HG03108 (cell line): ENCODE results near the gene PFKL.

Experiments used
- ATAC-seq: cut with Tn5 transposase; IDR thresholded peaks from one replicate; pipeline ENCODE4 v1.9.1; 2021; ENCODE audit warnings: moderate library complexity; ENCODE audit not compliant: unreplicated experiment

PFKL gene

DNA sequence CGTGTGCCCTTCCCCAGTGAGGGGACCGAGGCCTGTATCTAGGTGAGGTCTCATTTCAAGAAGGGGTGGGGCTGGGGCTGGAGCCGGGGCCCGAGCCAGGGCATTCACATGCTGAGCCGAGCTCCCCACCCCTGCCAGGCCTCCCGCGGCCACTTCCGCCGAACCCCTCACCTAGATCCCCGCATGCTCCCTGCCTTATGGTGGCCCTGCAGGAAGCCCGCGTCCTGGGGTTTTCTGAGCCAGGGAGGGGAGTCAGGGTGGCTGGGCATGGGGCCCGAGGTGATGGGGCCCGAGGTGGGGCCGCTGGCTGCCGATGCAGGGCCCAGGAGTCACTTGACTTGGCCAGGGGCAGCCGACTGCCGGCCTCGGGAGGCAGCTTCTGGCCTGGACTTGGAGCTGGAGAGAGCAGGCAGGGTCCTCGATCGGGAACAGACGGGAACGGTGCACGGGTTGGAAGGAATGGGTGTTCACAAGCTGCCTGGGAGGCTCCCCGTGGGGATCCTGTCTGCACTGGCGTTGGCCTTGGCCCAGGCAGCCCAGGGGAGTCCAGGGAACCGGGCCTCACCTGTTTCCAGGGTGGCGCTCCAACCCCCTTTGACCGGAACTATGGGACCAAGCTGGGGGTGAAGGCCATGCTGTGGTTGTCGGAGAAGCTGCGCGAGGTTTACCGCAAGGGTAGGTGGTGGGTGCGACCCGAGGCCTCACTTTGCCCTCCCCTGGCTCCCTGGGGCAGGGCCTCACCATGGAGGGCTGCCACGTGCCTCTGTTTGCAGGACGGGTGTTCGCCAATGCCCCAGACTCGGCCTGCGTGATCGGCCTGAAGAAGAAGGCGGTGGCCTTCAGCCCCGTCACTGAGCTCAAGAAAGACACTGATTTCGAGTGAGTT, 25.8 kb downstream of the PFKL start:
- ATAC-seq: no peak

DNA sequence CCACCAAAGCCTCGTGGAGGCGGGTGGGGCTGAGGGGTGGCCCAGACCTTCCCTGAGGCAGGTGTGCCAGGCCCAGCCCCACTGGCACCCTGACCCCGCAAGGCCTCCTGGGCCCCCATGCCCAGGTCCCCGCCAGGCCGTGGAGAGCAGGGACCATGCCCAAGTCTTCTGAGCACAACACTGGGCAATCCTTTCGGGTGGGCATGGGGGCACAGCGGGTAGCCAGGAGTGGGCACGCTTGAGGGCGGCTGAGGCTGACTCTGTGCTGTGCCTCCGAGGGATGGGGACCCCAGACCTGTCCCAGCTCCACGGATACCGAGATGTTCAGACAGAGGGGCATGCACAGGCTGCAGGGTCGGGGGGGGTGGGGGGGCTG, 26.4 kb downstream of the PFKL start:
- ATAC-seq: no peak

DNA sequence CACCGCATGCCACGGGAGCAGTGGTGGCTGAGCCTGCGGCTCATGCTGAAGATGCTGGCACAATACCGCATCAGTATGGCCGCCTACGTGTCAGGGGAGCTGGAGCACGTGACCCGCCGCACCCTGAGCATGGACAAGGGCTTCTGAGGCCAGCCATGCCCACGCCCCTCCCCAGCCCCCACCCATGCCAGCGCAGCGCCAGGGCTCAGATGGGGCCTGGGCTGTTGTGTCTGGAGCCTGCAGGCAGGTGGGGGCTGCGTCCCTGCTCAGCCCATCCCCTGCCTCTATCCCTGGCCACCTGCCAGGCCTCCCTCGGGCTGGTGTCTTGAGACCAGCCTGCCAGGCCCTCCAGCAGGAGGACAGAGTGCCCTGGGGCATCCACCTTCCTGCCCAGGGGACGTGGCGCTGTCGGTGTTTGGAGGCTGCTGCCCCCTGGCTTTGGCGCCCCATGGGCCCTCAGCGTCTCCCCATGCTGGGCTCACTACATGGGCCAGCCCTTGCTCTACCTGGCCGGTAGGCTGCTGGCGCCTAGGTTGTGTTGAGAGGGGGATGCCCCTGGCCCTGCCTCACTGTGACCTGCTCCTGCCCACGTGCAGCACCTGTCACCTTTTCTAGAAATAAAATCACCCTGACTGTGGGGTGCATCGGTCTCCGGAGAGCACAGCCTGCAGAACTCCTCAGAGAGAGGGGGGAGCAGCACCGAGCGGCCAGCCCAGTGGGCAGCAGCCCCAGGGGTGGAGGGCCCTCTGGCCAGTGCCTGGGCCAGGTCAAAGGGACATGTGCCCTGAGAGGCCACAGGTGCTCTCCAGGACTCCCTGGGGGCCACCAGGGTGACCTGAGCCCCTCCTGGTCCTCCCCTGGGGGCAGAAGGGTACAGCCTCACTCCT, 27.1 kb downstream of the PFKL start:
- no peak for ATAC-seq

DNA sequence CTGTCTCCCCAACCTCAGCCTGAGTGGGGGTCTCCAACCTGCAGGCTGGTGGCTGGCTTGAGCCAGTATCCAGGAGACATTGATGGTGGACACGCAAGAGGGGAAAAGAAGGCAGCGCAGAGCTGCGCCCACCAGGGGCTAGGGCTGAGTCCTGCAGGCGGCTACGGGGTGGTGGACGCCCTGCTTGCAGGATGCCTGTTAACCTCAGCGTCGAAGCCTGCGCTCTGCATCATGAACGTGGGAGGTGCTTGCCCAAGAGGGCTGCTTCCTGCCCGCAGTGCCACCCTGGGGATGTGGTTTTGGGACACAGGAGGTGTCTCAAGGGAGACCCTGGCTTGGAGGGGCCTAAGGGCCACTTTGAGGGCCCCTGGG, 27.7 kb downstream of the PFKL start:
- no peak for ATAC-seq

DNA sequence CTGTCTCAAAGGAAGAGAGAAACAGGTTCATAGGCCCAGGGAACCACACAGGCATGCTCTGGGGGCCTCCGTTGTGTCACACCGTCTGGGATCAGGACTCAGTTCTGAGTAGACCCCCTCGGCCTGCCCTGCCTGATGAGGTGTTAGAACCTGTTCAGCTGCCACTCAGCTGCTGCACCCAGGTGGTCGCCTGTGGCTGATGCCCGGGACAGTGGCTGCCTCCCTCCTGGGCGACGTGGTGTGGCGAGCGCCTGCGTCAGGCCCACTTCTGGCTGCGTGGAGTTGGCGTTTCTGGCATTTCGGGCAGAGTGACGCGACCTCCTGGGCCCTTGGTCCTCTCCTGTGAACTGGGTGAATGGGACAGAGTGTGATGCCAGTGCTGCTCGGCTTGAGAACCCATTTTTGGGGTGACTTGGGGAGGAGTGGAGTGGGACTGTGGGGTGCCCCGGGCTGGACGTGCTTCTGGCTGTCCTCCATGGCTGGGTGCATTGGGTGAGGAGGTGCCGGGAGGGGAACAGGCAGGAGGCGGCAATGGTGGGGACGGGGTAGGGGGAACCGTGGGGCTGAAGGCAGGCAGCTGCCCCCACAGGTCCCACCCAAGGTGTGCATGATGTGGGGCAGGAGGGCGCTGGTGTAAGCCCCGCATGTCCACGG, 28.5 kb downstream of the PFKL start:
- ATAC-seq: no peak

DNA sequence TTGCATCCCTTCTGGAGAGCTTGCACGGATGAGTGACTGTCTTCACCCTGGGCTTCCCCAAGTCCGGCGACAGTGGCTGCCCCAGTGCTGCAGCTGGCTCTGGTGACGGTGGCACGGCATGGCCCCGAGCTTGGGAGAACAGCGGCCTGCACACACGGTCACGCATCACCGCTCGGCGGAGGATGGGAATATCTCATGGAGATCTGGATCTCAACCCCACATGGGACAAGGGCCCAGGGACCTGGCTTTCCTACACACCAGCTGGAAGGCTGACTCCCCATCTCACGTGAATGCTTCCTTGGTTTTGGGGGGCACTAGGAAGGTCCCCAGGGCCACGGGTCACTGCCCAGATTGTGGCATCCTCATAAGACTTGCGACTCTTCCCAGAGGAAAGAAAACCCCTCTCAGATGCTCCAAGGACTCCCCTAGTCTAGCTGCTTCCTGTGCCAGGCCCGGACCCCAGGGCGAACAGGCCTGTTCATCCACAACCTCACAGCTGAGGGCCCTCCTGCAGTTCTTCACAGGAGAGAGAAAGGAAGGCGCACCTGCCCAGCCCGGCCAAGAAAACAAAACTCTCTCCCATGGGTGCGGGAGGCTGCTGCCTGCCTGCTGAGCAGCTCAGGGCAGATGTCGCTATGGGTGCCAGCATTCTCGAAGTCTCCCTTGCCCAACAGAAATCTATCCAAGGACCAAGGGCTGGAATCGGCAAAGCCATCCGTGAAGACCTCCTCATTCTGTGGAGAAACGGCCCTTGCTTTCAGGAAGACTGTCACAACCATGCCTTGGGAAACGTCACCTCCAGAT, 29.4 kb downstream of the PFKL start:
- no peak for ATAC-seq

DNA sequence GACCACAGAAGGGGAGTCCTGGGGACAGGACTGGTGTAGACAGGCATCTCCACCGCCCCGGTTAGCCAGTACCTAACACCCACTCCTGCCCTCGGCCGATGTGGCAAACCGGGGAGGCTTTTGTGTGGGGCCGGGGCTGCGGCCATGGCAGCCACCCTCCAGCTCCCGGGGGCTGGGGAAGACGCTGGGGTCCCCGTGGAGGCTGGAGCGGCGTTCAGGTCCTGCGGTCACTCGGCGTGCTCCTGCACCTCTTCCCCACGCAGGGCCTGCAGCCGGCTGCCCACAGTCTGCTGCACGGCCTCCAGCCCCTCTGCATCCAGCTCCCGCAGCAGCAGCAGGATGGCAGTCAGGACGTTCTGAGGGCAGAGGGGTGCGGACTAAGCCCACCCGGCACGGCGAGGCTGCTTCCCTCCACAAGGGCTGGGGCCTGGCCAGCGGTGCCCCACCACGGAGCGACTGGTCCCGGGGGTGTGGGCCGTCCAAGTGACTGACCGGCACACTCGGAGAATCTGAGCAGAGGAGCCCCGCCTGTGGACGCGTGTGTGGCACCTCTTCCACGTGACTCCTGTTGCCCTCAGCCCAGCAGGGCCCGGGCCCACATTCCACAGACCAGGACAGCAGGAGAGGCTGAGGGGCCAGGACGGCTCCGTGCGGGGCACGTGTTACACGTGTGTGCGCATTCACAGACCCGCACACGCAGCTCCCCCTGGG, 30.3 kb downstream of the PFKL start:
- ATAC-seq: no peak

DNA sequence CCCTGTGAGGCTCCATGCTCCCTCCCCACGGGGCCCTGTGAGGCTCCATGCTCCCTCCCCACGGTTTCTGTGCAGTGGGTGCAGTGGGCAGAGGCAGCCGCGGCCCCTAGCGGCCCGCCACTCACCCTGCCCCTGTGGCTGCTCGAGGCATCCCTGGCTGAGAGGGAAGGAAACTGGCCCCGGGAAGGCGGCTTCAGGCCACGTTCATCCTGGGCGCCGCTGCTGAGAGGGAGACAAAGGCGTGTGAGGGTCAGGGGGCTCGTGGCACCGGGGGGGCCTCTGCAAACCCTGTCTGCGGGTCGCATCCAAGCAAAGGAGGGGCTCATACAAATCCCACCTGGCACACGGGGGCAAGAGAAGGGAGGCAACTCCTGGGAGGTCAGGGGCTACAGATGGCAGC, 30.8 kb downstream of the PFKL start:
- no peak for ATAC-seq

DNA sequence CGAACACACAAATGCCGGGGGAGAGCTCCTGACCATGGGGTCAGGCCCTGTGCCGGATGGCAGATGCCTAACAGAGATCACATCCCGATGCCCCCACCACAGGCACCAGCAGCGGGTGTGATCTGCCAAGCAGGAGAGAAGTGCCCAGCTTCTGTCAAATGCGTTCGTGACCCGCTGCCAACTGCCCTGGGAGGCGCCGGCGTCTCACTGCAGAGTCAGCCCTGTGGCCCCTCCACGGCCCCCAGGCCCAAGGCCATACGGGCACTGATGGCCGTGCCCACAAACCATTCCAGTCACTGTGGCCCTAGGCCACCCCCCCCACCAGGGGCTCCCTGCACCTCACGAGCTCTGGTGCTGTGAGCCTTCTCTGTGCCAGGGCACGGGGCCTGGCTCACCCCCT, 31.4 kb downstream of the PFKL start:
- ATAC-seq: no peak

DNA sequence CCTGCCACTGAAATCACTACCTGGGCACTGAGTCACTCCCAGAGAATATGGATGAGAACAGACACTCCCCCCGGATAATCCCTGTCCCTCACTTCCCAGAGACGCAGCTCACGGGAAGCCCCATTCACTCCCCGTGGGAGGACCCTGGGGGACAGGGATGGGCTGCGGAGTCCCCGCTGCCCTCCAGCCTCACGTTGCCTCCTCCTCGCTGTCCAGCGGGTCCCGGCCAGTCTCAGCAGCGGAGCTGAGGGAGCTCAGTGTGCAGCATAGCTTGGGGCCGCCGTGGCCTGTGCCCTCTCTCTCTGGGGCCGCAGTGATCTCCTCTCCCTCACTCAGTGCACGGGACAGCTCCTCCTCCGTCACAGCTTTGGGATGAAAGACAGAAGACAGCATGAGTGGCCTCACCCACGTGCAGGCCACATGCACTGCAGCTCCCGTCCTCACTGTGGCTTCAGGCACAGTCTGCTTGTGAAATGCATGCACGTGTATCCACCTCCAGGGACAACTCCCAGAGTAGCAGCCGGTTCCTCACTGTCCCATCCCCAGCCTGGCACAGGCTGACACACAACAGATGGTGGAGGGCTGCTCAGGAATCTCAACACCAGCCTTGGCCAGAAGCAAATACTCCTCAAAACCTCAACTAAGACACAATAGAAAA, 31.9 kb downstream of the PFKL start:
- no peak for ATAC-seq

DNA sequence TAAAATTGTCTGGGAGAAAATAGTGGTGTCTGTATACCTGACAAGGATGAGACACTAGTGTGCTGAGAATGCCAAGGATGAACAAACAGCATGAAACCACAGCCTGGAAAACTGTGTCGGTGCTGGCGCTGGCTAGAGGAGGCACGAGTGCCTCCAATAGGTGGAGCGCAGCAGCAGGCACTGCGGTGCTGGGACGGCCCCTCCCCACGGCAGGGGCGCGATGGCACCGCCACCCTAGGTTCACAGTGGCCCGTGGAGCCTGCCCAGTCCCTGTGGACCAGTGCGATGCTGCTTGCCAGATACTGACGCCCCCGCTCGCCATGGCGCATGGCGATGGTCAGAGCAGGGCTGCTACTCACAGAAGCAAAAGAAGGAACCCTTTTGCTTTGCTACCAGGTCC, 32.5 kb downstream of the PFKL start:
- ATAC-seq: no peak

DNA sequence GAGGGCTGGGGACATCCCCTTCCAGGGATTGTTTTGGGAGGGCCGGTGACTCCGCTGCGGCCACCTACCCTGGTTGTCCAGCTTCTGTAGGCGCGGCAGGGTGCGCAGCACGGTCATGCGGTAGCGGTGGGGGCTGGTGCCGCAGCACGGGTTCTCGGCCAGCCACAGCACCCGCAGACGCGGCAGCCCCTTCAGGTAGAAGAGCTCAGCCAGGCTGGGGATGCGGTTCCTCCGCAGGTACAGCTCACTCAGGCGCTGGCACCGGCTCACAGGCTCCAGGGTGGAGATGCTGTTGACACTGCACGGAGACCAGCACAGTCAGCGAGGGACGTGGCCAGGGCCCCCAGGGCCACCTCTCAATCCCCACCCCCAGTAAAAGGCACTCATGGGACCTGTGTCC, 33.1 kb downstream of the PFKL start:
- ATAC-seq: no peak

DNA sequence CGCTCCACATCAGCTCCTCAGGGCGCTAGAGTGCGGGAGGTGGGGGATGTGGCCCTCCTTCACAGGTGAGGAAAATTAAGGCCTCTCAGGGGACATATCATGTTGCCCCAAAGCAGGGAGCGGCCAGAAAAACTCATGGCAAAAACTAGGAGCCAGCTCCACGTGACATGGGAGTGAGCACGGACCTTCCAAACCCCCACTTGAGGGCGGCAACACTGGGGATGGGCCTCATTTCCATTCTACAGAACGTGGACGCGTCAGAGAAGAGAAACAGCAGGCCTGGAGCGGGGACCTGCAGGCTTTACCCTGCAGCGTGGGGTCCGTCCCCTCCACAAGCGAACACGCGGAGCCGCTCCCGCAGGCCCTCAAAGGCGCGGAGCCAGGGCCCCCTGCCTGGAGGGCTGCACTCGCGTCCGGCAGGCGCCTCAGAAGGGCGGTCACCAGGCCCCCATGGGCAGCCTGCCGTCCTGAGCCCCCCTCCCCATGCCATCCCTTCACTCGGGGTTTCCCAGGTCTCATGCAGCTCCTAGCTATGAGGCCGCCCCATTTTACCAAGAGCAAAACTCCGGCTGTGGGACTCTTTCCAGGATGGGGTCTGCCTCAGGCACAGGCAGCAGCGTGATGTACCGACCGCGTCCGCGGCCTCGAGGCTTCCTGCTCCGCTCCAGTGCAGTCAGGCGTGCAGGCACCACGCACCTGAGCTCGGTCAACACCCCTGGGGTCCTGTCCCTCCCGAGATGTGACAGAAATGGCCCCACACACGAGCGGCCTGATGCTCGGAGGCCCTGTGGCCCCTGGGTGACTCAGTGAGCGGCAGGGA, 33.9 kb downstream of the PFKL start:
- ATAC-seq: no peak

DNA sequence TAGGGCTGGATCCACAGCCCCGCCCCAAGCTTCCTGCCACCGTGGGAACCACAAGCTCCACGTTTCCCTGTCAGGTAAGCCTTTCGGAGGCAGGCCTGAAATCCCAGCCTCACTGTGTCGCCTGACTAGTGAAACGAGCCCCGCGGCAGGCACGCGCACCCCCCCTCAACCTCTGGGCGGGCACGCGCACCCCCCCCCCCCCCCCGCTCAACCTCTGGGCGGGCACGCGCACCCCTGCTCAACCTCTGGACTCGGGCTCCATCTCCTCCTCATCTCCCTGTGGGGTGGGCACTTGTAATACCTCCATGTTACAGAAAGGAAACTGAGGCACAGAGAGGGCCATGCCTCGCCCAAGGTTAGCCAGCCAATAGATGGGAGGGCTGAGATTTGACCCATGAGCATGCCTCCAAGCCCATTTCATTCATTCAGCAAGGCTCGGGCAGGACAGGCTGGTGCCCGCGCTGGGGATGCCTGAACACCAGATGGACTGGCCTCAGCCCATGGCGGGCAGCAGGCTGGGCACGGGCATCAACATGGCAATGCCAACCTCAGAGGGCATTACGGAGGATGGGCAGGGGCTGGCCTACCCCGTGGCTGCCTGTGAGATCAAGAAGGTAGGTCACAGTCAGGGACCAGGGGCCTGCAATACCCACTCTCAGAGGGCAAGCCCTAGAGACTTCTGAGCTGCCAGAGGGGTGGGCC, 34.6 kb downstream of the PFKL start:
- no peak for ATAC-seq

DNA sequence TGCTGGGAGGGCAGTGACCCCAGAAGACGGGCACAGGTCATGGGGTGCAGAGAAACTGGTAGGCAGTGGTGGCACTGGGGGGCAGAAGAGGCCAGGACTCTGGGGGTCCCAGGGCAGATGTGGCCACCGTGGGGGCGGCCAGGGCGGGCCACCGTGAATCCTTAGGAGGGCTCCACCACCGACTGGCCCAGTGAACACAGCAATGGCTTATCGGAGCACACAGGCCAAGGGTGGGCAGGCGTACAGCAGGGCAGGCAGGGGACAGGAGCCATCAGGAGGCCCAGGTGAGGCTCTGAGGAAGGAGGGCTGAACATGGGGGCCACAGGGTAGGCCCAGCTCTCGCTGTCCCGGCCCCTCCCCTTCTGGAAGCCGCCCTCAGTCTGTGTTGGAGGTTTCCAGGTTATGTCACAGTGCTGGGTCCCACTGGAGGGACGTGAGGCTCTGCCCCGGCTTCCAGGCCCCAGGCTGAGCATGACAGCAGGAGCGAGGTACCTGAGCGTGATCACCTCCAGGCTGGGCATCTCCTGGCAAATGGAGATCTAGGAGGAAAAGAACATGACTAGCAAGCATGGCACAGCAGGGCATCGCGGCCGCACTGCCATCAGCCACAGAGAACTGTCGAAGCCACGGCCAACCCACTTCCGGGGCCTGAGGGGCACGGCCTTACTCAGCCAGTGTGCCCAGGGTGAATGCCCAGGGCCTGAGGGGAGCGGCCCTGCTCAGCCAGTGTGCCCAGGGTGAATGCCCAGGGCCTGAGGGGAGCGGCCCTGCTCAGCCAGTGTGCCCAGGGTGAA, 35.6 kb downstream of the PFKL start:
- ATAC-seq: no peak

DNA sequence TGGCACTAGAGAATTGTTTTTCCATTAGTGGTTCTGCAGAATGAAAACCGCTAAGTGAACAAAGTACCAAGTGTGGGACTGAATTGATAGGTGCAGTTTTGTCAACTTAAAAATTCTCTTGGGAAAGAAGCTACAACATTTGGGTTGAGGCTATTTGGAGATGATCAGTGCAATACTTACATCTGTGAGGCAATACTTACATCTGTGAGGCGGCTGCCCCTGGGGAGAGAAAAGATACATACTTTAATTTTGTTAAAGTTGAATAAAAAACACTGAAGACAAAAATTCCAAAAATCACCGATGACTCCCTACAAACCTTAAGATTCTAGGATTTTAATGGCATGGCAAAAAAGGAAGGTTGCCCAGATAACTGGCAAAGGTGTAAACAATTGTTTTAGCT, 37.6 kb downstream of the PFKL start:
- no peak for ATAC-seq
